A673 (cell line): ENCODE results near the gene ADRA2A. TPM values are rescaled to one million over a fixed set of nuclear protein-coding genes. Genes with fewer than 3 reads are reported as not detected.

Source experiments
- BruUV-seq: library from RNA; stranded (reverse); fragments of 400-500 nt; replicated peaks from 2 replicates; lab custom pipeline; 2021; lab: Mats Ljungman, UMichigan
- CTCF ChIA-PET: fragments of 300-600 bp; sonication (Branson Sonifier 250); formaldehyde crosslinking; loops from one replicate; lab custom pipeline; 2022; ENCODE audit warnings: antibody characterized with exemption; lab: Charles Lee
- POLR2A ChIA-PET: fragments of 300-600 bp; sonication (Branson Sonifier 250); formaldehyde crosslinking; loops from one replicate; lab custom pipeline; 2022; ENCODE audit warnings: antibody characterized with exemption; ENCODE audit not compliant: low non-redundant PET; lab: Charles Lee
- DNase-seq: peaks from one replicate; pipeline ENCODE4 v3.0.0-alpha.2; 2015; ENCODE audit warnings: low spot score
- H3K27ac ChIP-seq: fragments of 200-600 bp; sonication (generic); 2 replicates; pipeline ENCODE4 v1.5.1; 2016; ENCODE audit warnings: mixed run types, low read depth, mild to moderate bottlenecking, mixed read lengths, antibody characterized with exemption, low read length; ENCODE audit not compliant: poor library complexity, severe bottlenecking
- H3K27me3 ChIP-seq: fragments of 200-600 bp; sonication (generic); replicated peaks from 2 replicates; pipeline ENCODE4 v1.6.1; 2017; ENCODE audit warnings: mixed run types, low read depth, mild to moderate bottlenecking, mixed read lengths, antibody characterized with exemption, low read length; ENCODE audit not compliant: insufficient read depth, poor library complexity
- H3K36me3 ChIP-seq: fragments of 200-600 bp; sonication (generic); 2 replicates; pipeline ENCODE4 v1.6.1; 2016; ENCODE audit warnings: mixed run types, mild to moderate bottlenecking, mixed read lengths, antibody characterized with exemption, low read length; ENCODE audit not compliant: insufficient read depth, poor library complexity, severe bottlenecking
- H3K4me1 ChIP-seq: fragments of 200-600 bp; sonication (generic); 2 replicates; pipeline ENCODE4 v1.6.1; 2017; ENCODE audit warnings: mixed run types, mild to moderate bottlenecking, mixed read lengths, antibody characterized with exemption, low read length; ENCODE audit not compliant: insufficient read depth, poor library complexity, severe bottlenecking
- H3K4me3 ChIP-seq: fragments of 200-600 bp; sonication (generic); 2 replicates; pipeline ENCODE4 v1.5.1; 2016; ENCODE audit warnings: low read depth, mixed run types, mild to moderate bottlenecking, mixed read lengths, low read length; ENCODE audit not compliant: poor library complexity, severe bottlenecking
- H3K9me3 ChIP-seq: fragments of 200-600 bp; sonication (generic); 2 replicates; pipeline ENCODE4 v1.6.1; 2016; ENCODE audit warnings: mixed run types, low read depth, mild to moderate bottlenecking, mixed read lengths, antibody characterized with exemption, low read length; ENCODE audit not compliant: poor library complexity, severe bottlenecking
- EZH2 ChIP-seq: fragments of 200-600 bp; sonication (generic); IDR thresholded peaks from 2 replicates; pipeline ENCODE4 v1.6.1; 2017; ENCODE audit warnings: borderline replicate concordance, low read depth, mild to moderate bottlenecking, mixed read lengths, antibody characterized with exemption, low read length; ENCODE audit not compliant: poor library complexity, severe bottlenecking
- intact Hi-C: fragments of 100-400 bp; cut with micrococcal nuclease; formaldehyde crosslinking; loops from one replicate; pipeline ENCODE4 v1.10.0; 2022; ENCODE audit not compliant: unreplicated experiment
- total RNA-seq: library from RNA; stranded (reverse); gene quantifications from 2 replicates; pipeline ENCODE4 v1.2.3, GENCODE V29; 2021
- TF ChIP-seq, protein P1 (sequence below): fragments of 300-800, 200-600 bp; sonication (generic); conservative IDR thresholded peaks from 2 replicates; pipeline ENCODE4 v1.5.1; 2017; ENCODE audit warnings: low read depth, mild to moderate bottlenecking, antibody characterized with exemption, low read length, moderate library complexity, mixed read lengths

The ADRA2A gene
- total RNA-seq, 1 experiment from 2014 or later, result not detected

DNA sequence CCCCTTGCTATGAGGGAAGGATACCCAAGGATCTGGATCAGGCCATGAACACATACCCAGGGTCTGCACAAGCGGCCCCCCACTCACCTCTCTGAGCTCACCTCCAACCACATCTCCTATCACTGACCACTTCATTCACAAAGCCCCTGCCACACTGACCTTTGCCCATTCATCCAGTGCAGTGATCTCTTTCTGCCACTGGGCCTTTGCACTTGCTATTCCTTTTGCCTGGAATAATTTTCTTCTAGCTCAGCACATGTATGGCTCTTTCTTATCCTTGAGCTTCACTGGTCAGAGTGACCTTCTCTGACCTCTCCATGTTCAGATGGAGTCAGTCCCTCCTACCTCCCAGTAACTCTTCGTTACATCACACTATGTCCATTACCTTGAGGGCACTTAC is 48.3 kb downstream of the ADRA2A start:
- ChIA-PET POLR2A (no interaction called here), CTCF (no interaction called here)
- no peak overlapping the region for H3K4me3 ChIP-seq

DNA sequence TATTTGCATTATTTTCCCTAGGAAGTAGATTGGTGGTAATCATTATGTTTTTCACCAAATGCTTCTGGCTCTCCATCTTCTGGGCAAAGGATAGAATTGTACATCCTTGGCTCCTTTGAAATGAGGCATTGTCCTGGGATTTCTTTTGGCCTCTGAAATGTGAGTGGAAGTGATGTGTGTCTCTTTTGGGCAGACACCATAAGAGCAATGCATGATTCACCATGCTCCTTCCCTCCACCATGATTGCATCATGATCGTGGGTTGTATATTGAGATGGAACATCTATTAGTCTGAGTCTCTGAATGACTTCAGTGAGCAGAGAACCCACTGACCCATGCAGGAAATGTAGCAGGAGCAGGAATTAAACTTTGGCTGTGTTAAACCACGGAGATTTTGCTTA is 49.2 kb downstream of the ADRA2A start:
- no TSS peak for BruUV-seq
- intact Hi-C loops, result no loop called here
- no peak for DNase-seq
- ChIA-PET CTCF (no interaction called here), POLR2A (no interaction called here)
- TF ChIP-seq, protein P1, sequence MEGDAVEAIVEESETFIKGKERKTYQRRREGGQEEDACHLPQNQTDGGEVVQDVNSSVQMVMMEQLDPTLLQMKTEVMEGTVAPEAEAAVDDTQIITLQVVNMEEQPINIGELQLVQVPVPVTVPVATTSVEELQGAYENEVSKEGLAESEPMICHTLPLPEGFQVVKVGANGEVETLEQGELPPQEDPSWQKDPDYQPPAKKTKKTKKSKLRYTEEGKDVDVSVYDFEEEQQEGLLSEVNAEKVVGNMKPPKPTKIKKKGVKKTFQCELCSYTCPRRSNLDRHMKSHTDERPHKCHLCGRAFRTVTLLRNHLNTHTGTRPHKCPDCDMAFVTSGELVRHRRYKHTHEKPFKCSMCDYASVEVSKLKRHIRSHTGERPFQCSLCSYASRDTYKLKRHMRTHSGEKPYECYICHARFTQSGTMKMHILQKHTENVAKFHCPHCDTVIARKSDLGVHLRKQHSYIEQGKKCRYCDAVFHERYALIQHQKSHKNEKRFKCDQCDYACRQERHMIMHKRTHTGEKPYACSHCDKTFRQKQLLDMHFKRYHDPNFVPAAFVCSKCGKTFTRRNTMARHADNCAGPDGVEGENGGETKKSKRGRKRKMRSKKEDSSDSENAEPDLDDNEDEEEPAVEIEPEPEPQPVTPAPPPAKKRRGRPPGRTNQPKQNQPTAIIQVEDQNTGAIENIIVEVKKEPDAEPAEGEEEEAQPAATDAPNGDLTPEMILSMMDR, result no peak
- no peak for TF ChIP-seq EZH2
- Histone ChIP-seq H3K4me3 (no peak overlapping the region), H3K4me1 (no peaks in the 10 kb centered on the region), H3K9me3 (no peaks in the 10 kb centered on the region), H3K36me3 (no peaks in the 10 kb centered on the region), H3K27ac (no peak overlapping the region), H3K27me3 (peaks cover 35% of the 10 kb centered on the region)

More for the DNA sequence above, 48.3 kb downstream of the ADRA2A start:
- TF ChIP-seq EZH2, result no peak
- TF ChIP-seq, protein P1, result no peak
- Histone ChIP-seq H3K9me3 (no peaks in the 10 kb centered on the region), H3K36me3 (no peaks in the 10 kb centered on the region), H3K27me3 (peaks cover 33% of the 10 kb centered on the region), H3K27ac (no peak overlapping the region), H3K4me1 (no peaks in the 10 kb centered on the region)
- DNase-seq, result no peak
- BruUV-seq, result no TSS peak
- intact Hi-C loops, result no loop called here

DNA sequence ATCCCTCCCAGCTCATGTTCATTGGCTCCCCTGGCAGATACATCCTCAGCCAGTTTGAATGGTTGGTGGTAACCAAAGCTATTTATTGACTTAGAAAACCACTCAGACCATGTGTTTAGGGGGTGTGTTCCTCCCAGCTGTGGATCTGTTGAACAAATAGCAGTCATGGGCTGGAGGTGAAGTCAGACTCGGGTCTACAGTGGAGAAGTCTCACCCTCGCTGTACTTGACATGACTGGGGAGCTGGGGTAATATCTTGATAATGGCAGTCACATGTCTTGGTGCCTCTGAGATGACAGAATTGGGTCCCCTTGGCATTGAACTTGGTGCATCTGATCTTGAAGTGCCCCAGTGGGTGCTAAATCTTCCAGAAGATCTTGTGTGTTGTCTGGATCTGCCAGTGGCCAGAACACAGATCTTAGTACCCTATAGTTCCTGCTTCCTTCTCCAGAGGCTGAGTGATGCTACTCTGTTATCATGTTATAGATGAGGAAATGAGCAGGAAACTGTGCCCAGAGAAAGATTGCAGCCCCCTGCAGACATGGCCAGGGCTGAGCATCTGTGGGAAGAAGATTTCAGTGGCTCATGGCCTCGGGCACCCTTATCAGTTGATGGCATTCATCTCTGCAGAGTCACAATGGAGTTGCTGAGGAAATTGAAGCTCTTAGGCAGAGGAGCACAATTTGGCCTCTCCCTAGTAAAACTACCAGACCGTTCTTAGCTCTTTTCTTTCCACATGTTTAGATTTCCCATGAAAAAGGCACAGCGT is 50.4 kb downstream of the ADRA2A start:
- no peak for DNase-seq
- H3K36me3 ChIP-seq, result no peaks in the 10 kb centered on the region
- intact Hi-C loops, result no loop called here
- H3K9me3 ChIP-seq, result no peaks in the 10 kb centered on the region
- no peaks in the 10 kb centered on the region for H3K4me1 ChIP-seq
- CTCF ChIA-PET, result no interaction called here
- TF ChIP-seq EZH2, result no peak
- TF ChIP-seq, protein P1, result no peak
- H3K27me3 ChIP-seq, result peaks cover 41% of the 10 kb centered on the region
- no TSS peak for BruUV-seq
- H3K27ac ChIP-seq, result no peak overlapping the region
- H3K4me3 ChIP-seq, result no peak overlapping the region
- POLR2A ChIA-PET, result no interaction called here
